ENCODE data around the gene MYH16. TPM values are rescaled to one million over a fixed set of nuclear protein-coding genes. Genes with fewer than 3 reads are reported as not detected.

The MYH16 gene
- total and polyA plus RNA-seq, 10 of the 15 experiments (the other 5 are each of a cell fraction or from before 2014, with no cell fraction given), result 0.03 to 0.33 (median 0.04) TPM; not detected in 3

- 24% methylated on average over 4 of the region's 4 CpGs for WGBS (ENCODE audit: insufficient coverage, insufficient replicate concordance, low lambda C conversion rate, missing lambda C conversion rate)
- Histone ChIP-seq H3K4me2 (ENCODE audit: control insufficient read depth, insufficient read depth) (no peak overlapping the region), H3K27ac (ENCODE audit: control insufficient read depth, insufficient read depth) (no peak overlapping the region), H3K4me3 (no peak overlapping the region), H3K9ac (ENCODE audit: control insufficient read depth, insufficient read depth, low read length) (no peak overlapping the region), H4K20me1 (ENCODE audit: control insufficient read depth, insufficient read depth) (no peaks in the 10 kb centered on the region), H2AFZ (ENCODE audit: control insufficient read depth, low read depth, low read length) (no peak overlapping the region), H3K4me1 (ENCODE audit: control insufficient read depth, insufficient read depth, low read length) (no peaks in the 10 kb centered on the region), H3K27me3 (replicated peaks in 1 of 2; ENCODE audit: control insufficient read depth in 2 of 2, insufficient read depth in 2 of 2, low read length in 1 of 2) (no peaks in the 10 kb centered on the region), H3K9me3 (replicated peaks; ENCODE audit: control insufficient read depth, insufficient read depth, low read length) (no peaks in the 10 kb centered on the region), H3K79me2 (ENCODE audit: control insufficient read depth, insufficient read depth, low read length) (no peaks in the 10 kb centered on the region), H3K36me3 (ENCODE audit: control insufficient read depth in 2 of 2, insufficient read depth in 2 of 2, low read length in 1 of 2) (no peaks in the 10 kb centered on the region)
- DNase-seq (ENCODE audit: low read depth, low spot score), result no peak
- ChIA-PET SMC1A (ENCODE audit: uncharacterized antibody, unreplicated experiment) (interaction anchor here (0.6 kb wide), 1 partner anchor 840 kb away, joined by 3 read pairs; no protein-coding TSS in a partner anchor), POLR2A (no interaction called here), RAD21 (ENCODE audit: unreplicated experiment) (interaction anchor here (0.7 kb wide), 1 partner anchor 278 kb away, joined by 3 read pairs; no protein-coding TSS in a partner anchor), CTCF (interaction anchor here (1.3 kb wide), 1 partner anchor 17 kb away, joined by 3 read pairs; no protein-coding TSS in a partner anchor)
- no TSS peak for BruUV-seq (replicated peaks)
- intact Hi-C loops (cut with micrococcal nuclease; ENCODE audit: unreplicated experiment), result no loop called here
- in situ Hi-C loops (cut with MboI), result no loop called here
- TF ChIP-seq ESRRA (IDR thresholded peaks at IDR 0.05; ENCODE audit: low read length) (no peak), ATF3 (IDR thresholded peaks at IDR 0.05; ENCODE audit: borderline replicate concordance, extremely low read depth, low read depth, low read length) (no peak), ZNF687 (IDR thresholded peaks at IDR 0.05) (no peak), ZBED1 (IDR thresholded peaks at IDR 0.05; ENCODE audit: borderline replicate concordance) (no peak), EP300 (IDR thresholded peaks at IDR 0.05; ENCODE audit: borderline replicate concordance in 1 of 2, control insufficient read depth in 1 of 2, low read depth in 2 of 2, low read length in 2 of 2) (no peak), USF1 (IDR thresholded peaks at IDR 0.05; ENCODE audit: borderline replicate concordance, extremely low read length, insufficient read depth, low read depth, low read length) (no peak), SMC3 (IDR thresholded peaks at IDR 0.05; ENCODE audit: borderline replicate concordance, low read length) (no peak)
- no peak for FAIRE-seq
- no peak for ATAC-seq
These were observed 17.2 kb upstream of the MYH16 start for GRCh38 chr7:99255463-99255862.
